CD14-positive monocyte (primary cell): ENCODE measurements around the gene PPFIA1. TPM values are rescaled to one million over a fixed set of nuclear protein-coding genes. Genes with fewer than 3 reads are reported as not detected.

Experiments
- DNase-seq, 3 donors: peaks; one replicate each; pipeline ENCODE4 v3.0.0-alpha.2; 2011 to 2022
- H2AFZ ChIP-seq: 2 replicates; pipeline ENCODE4 v1.6.0; 2012; ENCODE audit warnings: mild to moderate bottlenecking, low read depth, low read length, inconsistent platforms; ENCODE audit not compliant: insufficient read depth, poor library complexity, severe bottlenecking
- H3K27ac ChIP-seq, 2 donors: 1 replicate in 1 of 2; 2 replicates in 1 of 2; pipeline ENCODE4 v1.5.1; 2012 to 2013; ENCODE audit warnings: low read length in 2 of 2, control low read depth in 1 of 2, inconsistent platforms in 1 of 2, low read depth in 1 of 2, mild to moderate bottlenecking in 1 of 2
- H3K27me3 ChIP-seq, 2 donors: one replicate each; pipeline versions ENCODE4 v1.6.0 to v1.6.1; 2011 to 2013; ENCODE audit warnings: low read length in 2 of 2; ENCODE audit not compliant: control insufficient read depth in 2 of 2, insufficient read depth in 2 of 2
- H3K36me3 ChIP-seq, 2 donors: replicated peaks in 1 of 2; 1 replicate in 1 of 2; 2 replicates in 1 of 2; pipeline versions ENCODE4 v1.5.1 to v1.6.1; 2012 to 2013; ENCODE audit warnings: low read length in 2 of 2, control low read depth in 1 of 2, inconsistent platforms in 1 of 2, mild to moderate bottlenecking in 1 of 2; ENCODE audit not compliant: insufficient read depth in 2 of 2, control insufficient read depth in 1 of 2
- H3K4me1 ChIP-seq, 2 donors: 1 replicate in 1 of 2; 2 replicates in 1 of 2; pipeline versions ENCODE4 v1.5.1 to v1.6.1; 2012 to 2013; ENCODE audit warnings: low read length in 2 of 2, control low read depth in 1 of 2, inconsistent platforms in 1 of 2, mild to moderate bottlenecking in 1 of 2, moderate library complexity in 1 of 2; ENCODE audit not compliant: insufficient read depth in 2 of 2, control insufficient read depth in 1 of 2
- H3K4me2 ChIP-seq: replicated peaks from 2 replicates; pipeline ENCODE3; 2012; ENCODE audit warnings: low read length, moderate library complexity, mild to moderate bottlenecking; ENCODE audit not compliant: poor library complexity, severe bottlenecking; ENCODE audit errors: extremely low read depth
- H3K4me3 ChIP-seq, 3 experiments: fragments of 200-600 bp in 1 of 3; sonication (generic) in 1 of 3; replicated peaks in 1 of 3; 1 replicate in 2 of 3; 2 replicates in 1 of 3; pipeline ENCODE4 v1.5.1; 2011 to 2013; ENCODE audit warnings: low read length in 3 of 3, mild to moderate bottlenecking in 3 of 3, control low read depth in 2 of 3, low read depth in 2 of 3, inconsistent platforms in 1 of 3, moderate library complexity in 1 of 3
- H3K79me2 ChIP-seq: 2 replicates; pipeline ENCODE4 v1.6.0; 2012; ENCODE audit warnings: mild to moderate bottlenecking, control low read depth, inconsistent platforms, low read length, moderate library complexity; ENCODE audit not compliant: insufficient read depth
- H3K9ac ChIP-seq: 2 replicates; pipeline ENCODE4 v1.6.0; 2017; ENCODE audit warnings: low read length, mild to moderate bottlenecking; ENCODE audit not compliant: insufficient read depth, poor library complexity, severe bottlenecking
- H3K9me3 ChIP-seq, 2 donors: replicated peaks in 1 of 2; 1 replicate in 1 of 2; 2 replicates in 1 of 2; pipeline versions ENCODE4 v1.5.1 to v1.6.1; 2012 to 2013; ENCODE audit warnings: low read length in 2 of 2, control low read depth in 1 of 2; ENCODE audit not compliant: control insufficient read depth in 1 of 2, insufficient read depth in 1 of 2
- H4K20me1 ChIP-seq: 2 replicates; pipeline ENCODE4 v1.6.0; 2012; ENCODE audit warnings: mild to moderate bottlenecking, low read length, control low read depth, moderate library complexity; ENCODE audit not compliant: insufficient read depth
- H3K27ac Mint-ChIP-seq, 7 donors: one replicate each; pipeline ENCODE4 v1.8.0; 2020; ENCODE audit warnings: mild to moderate bottlenecking in 7 of 7, mixed read lengths in 7 of 7, moderate library complexity in 6 of 7, inconsistent platforms in 2 of 7
- H3K27me3 Mint-ChIP-seq, 3 donors: one replicate each; pipeline ENCODE4 v1.8.0; 2021 to 2022; ENCODE audit warnings: low read depth in 3 of 3, mild to moderate bottlenecking in 3 of 3, mixed read lengths in 3 of 3, moderate library complexity in 3 of 3, inconsistent platforms in 1 of 3
- H3K36me3 Mint-ChIP-seq, 2 donors: one replicate each; pipeline ENCODE4 v1.8.0; 2020; ENCODE audit warnings: mixed read lengths in 2 of 2, inconsistent platforms in 1 of 2, mild to moderate bottlenecking in 1 of 2
- H3K4me1 Mint-ChIP-seq: one replicate; pipeline ENCODE4 v1.8.0; 2020; ENCODE audit warnings: mild to moderate bottlenecking, mixed read lengths
- H3K4me3 Mint-ChIP-seq, 2 donors: one replicate each; pipeline ENCODE4 v1.8.0; 2020; ENCODE audit warnings: mild to moderate bottlenecking in 2 of 2, mixed read lengths in 2 of 2, moderate library complexity in 1 of 2
- H3K9me3 Mint-ChIP-seq, 7 donors: one replicate each; pipeline ENCODE4 v1.8.0; 2020 to 2022; ENCODE audit warnings: mixed read lengths in 7 of 7, mild to moderate bottlenecking in 6 of 7, moderate library complexity in 6 of 7, inconsistent platforms in 2 of 7
- CTCF ChIP-seq: fragments of 200-600 bp; IDR thresholded peaks from one replicate; pipeline ENCODE4 v1.8.0; 2022; ENCODE audit warnings: antibody characterized with exemption, mild to moderate bottlenecking
- WGBS: methylation state at CpG from one replicate; pipeline ENCODE4 v1.1.5; 2013; ENCODE audit warnings: missing lambda C conversion rate; ENCODE audit not compliant: insufficient coverage; 5-methylcytosine and 5-hydroxymethylcytosine counted together
- intact Hi-C, 2 donors: fragments of 100-400 bp; cut with micrococcal nuclease; formaldehyde crosslinking; loops; one replicate each; pipeline versions ENCODE4 v1.15.0 to v1.15.1; 2023
- polyA plus RNA-seq, 3 donors: library from polyadenylated mRNA; depleted of rRNA in 1 of 3; unstranded in 2 of 3; stranded (reverse) in 1 of 3; fragments of 300-500 nt in 2 of 3; fragments of >200 nt in 1 of 3; fragmentation: Illumina TruSeq in 2 of 3; gene quantifications; 1 replicate in 2 of 3; 2 replicates in 1 of 3; pipeline ENCODE4 v1.2.3, GENCODE V29; 2012 to 2021

Gene PPFIA1
- polyA plus RNA-seq, 3 donors, result 7.5 to 65.7 (median 15.5) TPM

- Histone ChIP-seq H3K4me2 (no peak overlapping the region), H3K79me2 (peaks cover 62% of the 10 kb centered on the region), H3K4me1 (peaks cover 57 to 72% of the 10 kb centered on the region in 2 donors), H3K9me3 (no peaks in the 10 kb centered on the region), H4K20me1 (no peaks in the 10 kb centered on the region), H3K4me3 (no peak overlapping the region), H2AFZ (no peak overlapping the region), H3K9ac (no peak overlapping the region), H3K27me3 (no peaks in the 10 kb centered on the region), H3K27ac (peak overlapping the region in 1 of 2 donors; percentile 4), H3K36me3 (peaks cover 20 to 32% of the 10 kb centered on the region in 2 donors)
- Mint-ChIP-seq H3K27me3 (peaks cover 0 to 2% (median 0%) of the 10 kb centered on the region in 3 donors), H3K4me3 (no peak overlapping the region), H3K36me3 (peaks cover 10 to 12% of the 10 kb centered on the region in 2 donors), H3K27ac (no peak overlapping the region), H3K4me1 (peaks cover 47% of the 10 kb centered on the region), H3K9me3 (no peaks in the 10 kb centered on the region)
- intact Hi-C loops, result loop anchor here in 1 of 2 donors (5.0 kb wide), 1 partner anchor 47 kb away; the partner anchor contains the start of gene PPFIA1
- WGBS, result 97% methylated on average over 9 of the region's 10 CpGs
- DNase-seq, result no peak
- TF ChIP-seq CTCF, result no peak
Measured at GRCh38 chr11:70319396-70320076, 49.0 kb downstream of the PPFIA1 start.

- 100% methylated on average over 1 of the region's 2 CpGs for WGBS
- peak overlapping the region; percentile 84 to 89 for H3K27ac ChIP-seq
- H3K9me3 Mint-ChIP-seq, result no peaks in the 10 kb centered on the region
- DNase-seq, result no peak
- TF ChIP-seq CTCF, result no peak
- H3K4me2 ChIP-seq, result no peak overlapping the region
- intact Hi-C loops, result no loop called here
- H3K9me3 ChIP-seq, result no peaks in the 10 kb centered on the region
- peaks cover 50% of the 10 kb centered on the region for H3K79me2 ChIP-seq
- H3K4me1 ChIP-seq, result peaks cover 58 to 70% of the 10 kb centered on the region in 2 donors
- H3K27ac Mint-ChIP-seq, result peak overlapping the region in 4 of 7 donors; percentile 89 to 96 (median 94)
- H3K27me3 Mint-ChIP-seq, result peaks cover 0 to 2% (median 0%) of the 10 kb centered on the region in 3 donors
- no peak overlapping the region for H2AFZ ChIP-seq
- H3K27me3 ChIP-seq, result no peaks in the 10 kb centered on the region
- H4K20me1 ChIP-seq, result no peaks in the 10 kb centered on the region
- H3K36me3 Mint-ChIP-seq, result peaks cover 14 to 19% of the 10 kb centered on the region in 2 donors
- no peak overlapping the region for H3K4me3 Mint-ChIP-seq
- peaks cover 53% of the 10 kb centered on the region for H3K4me1 Mint-ChIP-seq
- no peak overlapping the region for H3K4me3 ChIP-seq
- no peak overlapping the region for H3K9ac ChIP-seq
- H3K36me3 ChIP-seq, result peaks cover 20 to 32% of the 10 kb centered on the region in 2 donors
Measured at GRCh38 chr11:70322666-70323065, 52.2 kb downstream of the PPFIA1 start.
